ENCODE results near the gene L2HGDH. TPM values are rescaled to one million over a fixed set of nuclear protein-coding genes. Genes with fewer than 3 reads are reported as not detected.

L2HGDH gene
- polyA plus RNA-seq, 3 donors = 0.11 to 0.86 (median 0.48) TPM

DNA sequence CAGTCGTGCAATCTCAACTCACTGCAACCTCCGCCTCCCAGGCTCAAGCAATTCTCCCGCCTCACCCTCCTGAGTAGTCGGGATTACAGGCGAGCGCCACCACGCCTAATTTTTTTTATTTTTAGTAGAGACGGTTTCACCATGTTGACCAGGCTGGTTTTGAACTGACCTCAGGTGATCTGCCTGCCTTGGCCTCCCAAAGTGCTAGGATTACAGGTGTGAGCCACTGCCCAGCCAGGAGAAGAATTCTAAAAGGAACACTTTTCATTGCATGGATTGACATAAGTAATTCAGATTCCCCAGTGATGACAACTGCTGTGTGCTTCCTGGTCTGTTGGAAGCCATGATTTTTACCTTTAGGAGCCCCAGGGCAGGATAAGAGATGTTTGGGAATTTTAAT, 22.2 kb upstream of the L2HGDH start:
- no peaks in the 10 kb centered on the region for H3K4me1 ChIP-seq (ENCODE audit: control insufficient read depth in 1 of 2, insufficient read depth in 2 of 2, low read length in 2 of 2)
- no peak overlapping the region for H3K4me3 ChIP-seq (replicated peaks in 1 of 3; ENCODE audit: low read depth in 2 of 3, low read length in 3 of 3)
- TF ChIP-seq, protein P1, sequence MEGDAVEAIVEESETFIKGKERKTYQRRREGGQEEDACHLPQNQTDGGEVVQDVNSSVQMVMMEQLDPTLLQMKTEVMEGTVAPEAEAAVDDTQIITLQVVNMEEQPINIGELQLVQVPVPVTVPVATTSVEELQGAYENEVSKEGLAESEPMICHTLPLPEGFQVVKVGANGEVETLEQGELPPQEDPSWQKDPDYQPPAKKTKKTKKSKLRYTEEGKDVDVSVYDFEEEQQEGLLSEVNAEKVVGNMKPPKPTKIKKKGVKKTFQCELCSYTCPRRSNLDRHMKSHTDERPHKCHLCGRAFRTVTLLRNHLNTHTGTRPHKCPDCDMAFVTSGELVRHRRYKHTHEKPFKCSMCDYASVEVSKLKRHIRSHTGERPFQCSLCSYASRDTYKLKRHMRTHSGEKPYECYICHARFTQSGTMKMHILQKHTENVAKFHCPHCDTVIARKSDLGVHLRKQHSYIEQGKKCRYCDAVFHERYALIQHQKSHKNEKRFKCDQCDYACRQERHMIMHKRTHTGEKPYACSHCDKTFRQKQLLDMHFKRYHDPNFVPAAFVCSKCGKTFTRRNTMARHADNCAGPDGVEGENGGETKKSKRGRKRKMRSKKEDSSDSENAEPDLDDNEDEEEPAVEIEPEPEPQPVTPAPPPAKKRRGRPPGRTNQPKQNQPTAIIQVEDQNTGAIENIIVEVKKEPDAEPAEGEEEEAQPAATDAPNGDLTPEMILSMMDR (IDR thresholded peaks at IDR 0.05) = no peak
- H2AFZ ChIP-seq (ENCODE audit: insufficient read depth, low read depth, low read length, poor library complexity, severe bottlenecking) = no peak overlapping the region
- H3K9me3 ChIP-seq (replicated peaks in 1 of 2; ENCODE audit: control insufficient read depth in 1 of 2, insufficient read depth in 1 of 2, low read length in 2 of 2) = no peaks in the 10 kb centered on the region
- Mint-ChIP-seq H3K4me3 (no peak overlapping the region), H3K27ac (no peak overlapping the region), H3K9me3 (no peaks in the 10 kb centered on the region), H3K4me1 (peaks cover 11% of the 10 kb centered on the region), H3K36me3 (peaks cover 39 to 45% of the 10 kb centered on the region in 2 donors), H3K27me3 (ENCODE audit: low read depth in 3 of 3) (no peaks in the 10 kb centered on the region)
- H3K27me3 ChIP-seq (ENCODE audit: control insufficient read depth in 2 of 2, insufficient read depth in 2 of 2, low read length in 2 of 2) = no peaks in the 10 kb centered on the region
- 97% methylated on average over 5 of the region's 8 CpGs for WGBS (ENCODE audit: insufficient coverage)
- no peak for DNase-seq
- H4K20me1 ChIP-seq (ENCODE audit: insufficient read depth, low read length) = no peaks in the 10 kb centered on the region
- no peak overlapping the region for H3K9ac ChIP-seq (ENCODE audit: insufficient read depth, low read length, poor library complexity, severe bottlenecking)
- H3K79me2 ChIP-seq (ENCODE audit: insufficient read depth, low read length) = no peaks in the 10 kb centered on the region
- no peak overlapping the region for H3K27ac ChIP-seq (ENCODE audit: low read depth in 1 of 2, low read length in 2 of 2)
- H3K36me3 ChIP-seq (replicated peaks in 1 of 2; ENCODE audit: control insufficient read depth in 1 of 2, insufficient read depth in 2 of 2, low read length in 2 of 2) = peaks cover 25 to 47% of the 10 kb centered on the region in 2 donors
- H3K4me2 ChIP-seq (replicated peaks; ENCODE audit: extremely low read depth, low read length, poor library complexity, severe bottlenecking) = no peak overlapping the region
- intact Hi-C loops (cut with micrococcal nuclease) = no loop called here

DNA sequence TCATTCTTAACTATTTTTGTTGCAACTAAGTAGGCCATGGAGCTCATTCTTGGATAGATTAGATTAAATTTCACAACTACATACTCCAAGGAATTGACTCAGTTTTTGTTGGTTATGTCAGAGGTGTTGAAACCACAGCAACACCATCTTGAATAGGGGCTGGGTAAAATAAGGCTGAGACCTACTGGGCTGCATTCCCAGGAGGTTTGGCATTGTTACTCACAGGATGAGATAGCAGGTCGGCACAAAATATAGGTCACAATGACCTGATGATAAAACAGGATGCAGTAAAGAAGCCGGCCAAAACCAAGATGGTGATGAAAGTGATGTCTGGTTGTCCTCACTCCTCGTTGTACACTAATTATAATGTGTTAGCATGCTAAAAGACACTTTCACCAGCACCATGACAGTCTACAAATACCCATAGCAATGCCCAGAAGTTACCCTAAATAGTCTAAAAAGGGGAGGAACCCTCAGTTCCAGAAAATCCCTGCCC, 21.0 kb upstream of the L2HGDH start:
- Histone ChIP-seq H2AFZ (ENCODE audit: insufficient read depth, low read depth, low read length, poor library complexity, severe bottlenecking) (no peak overlapping the region), H3K4me1 (ENCODE audit: control insufficient read depth in 1 of 2, insufficient read depth in 2 of 2, low read length in 2 of 2) (no peaks in the 10 kb centered on the region), H3K36me3 (replicated peaks in 1 of 2; ENCODE audit: control insufficient read depth in 1 of 2, insufficient read depth in 2 of 2, low read length in 2 of 2) (peaks cover 31 to 57% of the 10 kb centered on the region in 2 donors), H3K4me3 (replicated peaks in 1 of 3; ENCODE audit: low read depth in 2 of 3, low read length in 3 of 3) (no peak overlapping the region), H3K79me2 (ENCODE audit: insufficient read depth, low read length) (no peaks in the 10 kb centered on the region), H3K9ac (ENCODE audit: insufficient read depth, low read length, poor library complexity, severe bottlenecking) (no peak overlapping the region), H4K20me1 (ENCODE audit: insufficient read depth, low read length) (no peaks in the 10 kb centered on the region), H3K27me3 (ENCODE audit: control insufficient read depth in 2 of 2, insufficient read depth in 2 of 2, low read length in 2 of 2) (no peaks in the 10 kb centered on the region), H3K27ac (ENCODE audit: low read depth in 1 of 2, low read length in 2 of 2) (no peak overlapping the region), H3K9me3 (replicated peaks in 1 of 2; ENCODE audit: control insufficient read depth in 1 of 2, insufficient read depth in 1 of 2, low read length in 2 of 2) (no peaks in the 10 kb centered on the region), H3K4me2 (replicated peaks; ENCODE audit: extremely low read depth, low read length, poor library complexity, severe bottlenecking) (no peak overlapping the region)
- Mint-ChIP-seq H3K9me3 (no peaks in the 10 kb centered on the region), H3K27me3 (ENCODE audit: low read depth in 3 of 3) (no peaks in the 10 kb centered on the region), H3K4me3 (no peak overlapping the region), H3K27ac (no peak overlapping the region), H3K4me1 (peaks cover 11% of the 10 kb centered on the region), H3K36me3 (peaks cover 37 to 46% of the 10 kb centered on the region in 2 donors)
- TF ChIP-seq, protein P1 (IDR thresholded peaks at IDR 0.05) = no peak
- intact Hi-C loops (cut with micrococcal nuclease) = no loop called here
- no CpG with 5 or more reads among the region's 3 CpGs for WGBS (ENCODE audit: insufficient coverage)
- no peak for DNase-seq
